Stimulated activated CD8-positive, alpha-beta memory T cell treated with anti-CD3 and anti-CD28 coated beads, Interleukin-4, amount 100 ng/mL, for 1 hour (primary cell): Measurements from ENCODE around the gene GIT2.
"Not testable (repeated sequence)": the region's sequence is repeated elsewhere in the genome, so short reads cannot be mapped to it uniquely, and the experiment has no call there.

Experiments
- DNase-seq, 2 donors: peaks; one replicate each; pipeline ENCODE4 v3.0.0-alpha.2; 2020; ENCODE audit warnings: low read depth in 2 of 2, low spot score in 1 of 2

GIT2 gene

GRCh38 chr12:109947521-109947920 lies 48.6 kb downstream of the GIT2 start:
- DNase-seq = no peak

GRCh38 chr12:109946913-109947312 lies 49.3 kb downstream of the GIT2 start:
- no peak for DNase-seq

GRCh38 chr12:109946505-109946904 lies 49.7 kb downstream of the GIT2 start:
- no peak for DNase-seq

GRCh38 chr12:109944561-109945359 lies 51.4 kb downstream of the GIT2 start:
- DNase-seq = no peak

- no peak for DNase-seq
These were observed 52.4 kb downstream of the GIT2 start for GRCh38 chr12:109943811-109944210.

GRCh38 chr12:109940339-109940923 lies 55.7 kb downstream of the GIT2 start:
- DNase-seq = no peak

GRCh38 chr12:109939504-109939903 lies 56.7 kb downstream of the GIT2 start:
- DNase-seq = no peak

GRCh38 chr12:109938947-109939346 lies 57.2 kb downstream of the GIT2 start:
- DNase-seq = no peak

GRCh38 chr12:109937371-109937770 lies 58.8 kb downstream of the GIT2 start:
- DNase-seq = no peak

GRCh38 chr12:109934026-109934425 lies 62.1 kb downstream of the GIT2 start:
- DNase-seq = no peak

GRCh38 chr12:109932878-109933503 lies 63.2 kb downstream of the GIT2 start:
- no peak for DNase-seq

GRCh38 chr12:109931143-109931542 lies 65.0 kb downstream of the GIT2 start:
- DNase-seq = no peak

- DNase-seq = no peak
These were observed 66.0 kb downstream of the GIT2 start for GRCh38 chr12:109930028-109930800.

GRCh38 chr12:109929326-109929725 lies 66.8 kb downstream of the GIT2 start:
- not testable (repeated sequence) for DNase-seq

GRCh38 chr12:109928058-109928656 lies 68.0 kb downstream of the GIT2 start:
- DNase-seq = no peak

GRCh38 chr12:109927622-109928021 lies 68.5 kb downstream of the GIT2 start:
- DNase-seq = no peak

GRCh38 chr12:109926488-109927210 lies 69.5 kb downstream of the GIT2 start:
- DNase-seq = no peak

- DNase-seq = no peak
These were observed 70.2 kb downstream of the GIT2 start for GRCh38 chr12:109926016-109926415.

GRCh38 chr12:109925185-109925840 lies 70.9 kb downstream of the GIT2 start:
- no peak for DNase-seq
